GM19035 (cell line): ENCODE measurements around the gene RAB11A.
A peak's percentile ranks its signal among the peaks of the same experiment; 100 is the strongest.

Experiments used
- ATAC-seq: cut with Tn5 transposase; IDR thresholded peaks from one replicate; pipeline ENCODE4 v1.9.1; 2021; ENCODE audit not compliant: unreplicated experiment

The RAB11A gene

GRCh38 chr15:65916041-65916663 is 46.9 kb downstream of the RAB11A start:
- ATAC-seq, result no peak

- peak; percentile 61 for ATAC-seq
Measured at GRCh38 chr15:65916664-65917406, 47.5 kb downstream of the RAB11A start.

GRCh38 chr15:65917407-65917756 is 48.1 kb downstream of the RAB11A start:
- ATAC-seq, result peak; percentile 5

GRCh38 chr15:65917936-65918335 is 48.6 kb downstream of the RAB11A start:
- no peak for ATAC-seq

GRCh38 chr15:65918357-65918920 is 49.1 kb downstream of the RAB11A start:
- no peak for ATAC-seq

GRCh38 chr15:65918945-65919344 is 49.7 kb downstream of the RAB11A start:
- no peak for ATAC-seq

- ATAC-seq, result no peak
Measured at GRCh38 chr15:65919353-65919752, 50.1 kb downstream of the RAB11A start.

GRCh38 chr15:65920121-65920520 is 50.8 kb downstream of the RAB11A start:
- no peak for ATAC-seq

- no peak for ATAC-seq
Measured at GRCh38 chr15:65920825-65921309, 51.6 kb downstream of the RAB11A start.

GRCh38 chr15:65921780-65922179 is 52.5 kb downstream of the RAB11A start:
- ATAC-seq, result no peak

- no peak for ATAC-seq
Measured at GRCh38 chr15:65922621-65923020, 53.3 kb downstream of the RAB11A start.

- no peak for ATAC-seq
Measured at GRCh38 chr15:65923264-65923663, 54.0 kb downstream of the RAB11A start.

- no peak for ATAC-seq
Measured at GRCh38 chr15:65924004-65924403, 54.7 kb downstream of the RAB11A start.

- ATAC-seq, result no peak
Measured at GRCh38 chr15:65925338-65925737, 56.0 kb downstream of the RAB11A start.

GRCh38 chr15:65926459-65926858 is 57.2 kb downstream of the RAB11A start:
- ATAC-seq, result no peak

- no peak for ATAC-seq
Measured at GRCh38 chr15:65926899-65927298, 57.6 kb downstream of the RAB11A start.

GRCh38 chr15:65927545-65927944 is 58.3 kb downstream of the RAB11A start:
- ATAC-seq, result no peak

- no peak for ATAC-seq
Measured at GRCh38 chr15:65929573-65929972, 60.3 kb downstream of the RAB11A start.

- no peak for ATAC-seq
Measured at GRCh38 chr15:65930134-65930533, 60.8 kb downstream of the RAB11A start.

- no peak for ATAC-seq
Measured at GRCh38 chr15:65931221-65931620, 61.9 kb downstream of the RAB11A start.

GRCh38 chr15:65935391-65935790 is 66.1 kb downstream of the RAB11A start:
- no peak for ATAC-seq

GRCh38 chr15:65936282-65936681 is 67.0 kb downstream of the RAB11A start:
- no peak for ATAC-seq
